WTC11 (cell line): ENCODE results near the gene PAPLN. TPM values are rescaled to one million over a fixed set of nuclear protein-coding genes. Genes with fewer than 3 reads are reported as not detected.

ENCODE experiments used
- ATAC-seq: fragments of 200-7000 bp; cut with Tn5 transposase; 2 replicates; pipeline ENCODE4 v1.10.0; 2021; ENCODE audit warnings: mild to moderate bottlenecking, moderate library complexity
- CTCF ChIA-PET: fragments of 300-600 bp; sonication (Branson Sonifier 250); formaldehyde crosslinking; loops from one replicate; lab custom pipeline; 2021; ENCODE audit warnings: antibody characterized with exemption; lab: Charles Lee
- POLR2A ChIA-PET: fragments of 350-600 bp; sonication (Branson Sonifier 250); formaldehyde crosslinking; loops from one replicate; lab custom pipeline; 2021; ENCODE audit warnings: antibody characterized with exemption; lab: Charles Lee
- DNase-seq: peaks from one replicate; pipeline ENCODE4 v3.0.0; 2021; ENCODE audit warnings: low spot score
- H3K27ac Mint-ChIP-seq: 2 replicates; pipeline ENCODE4 v1.8.0; 2021; ENCODE audit warnings: mixed read lengths
- H3K27me3 Mint-ChIP-seq: 2 replicates; pipeline ENCODE4 v1.8.0; 2021; ENCODE audit warnings: low read depth, mild to moderate bottlenecking, moderate library complexity, mixed read lengths
- H3K36me3 Mint-ChIP-seq: 2 replicates; pipeline ENCODE4 v1.8.0; 2021; ENCODE audit warnings: mixed read lengths
- H3K4me1 Mint-ChIP-seq: 2 replicates; pipeline ENCODE4 v1.8.0; 2022; ENCODE audit warnings: mixed read lengths
- H3K4me3 Mint-ChIP-seq: 2 replicates; pipeline ENCODE4 v1.8.0; 2021; ENCODE audit warnings: mild to moderate bottlenecking, moderate library complexity, mixed read lengths
- H3K9me3 Mint-ChIP-seq: 2 replicates; pipeline ENCODE4 v1.8.0; 2021; ENCODE audit warnings: mixed read lengths
- CDX4 ChIP-seq: fragments of 250-450 bp; sonication (Bioruptor Pico); IDR thresholded peaks from 2 replicates; pipeline ENCODE4 v1.9.0; 2021; ENCODE audit warnings: moderate library complexity, mild to moderate bottlenecking, inconsistent platforms, borderline replicate concordance
- E2F4 ChIP-seq: sonication (generic); formaldehyde crosslinking; IDR thresholded peaks from 2 replicates; pipeline ENCODE4 v1.8.1; 2022; ENCODE audit warnings: low read depth, mild to moderate bottlenecking, moderate library complexity, missing genetic modification reagents, borderline replicate concordance
- EMX1 ChIP-seq: fragments of 250-450 bp; sonication (Bioruptor Pico); IDR thresholded peaks from 2 replicates; pipeline ENCODE4 v1.8.0; 2021; ENCODE audit warnings: mild to moderate bottlenecking
- JUN ChIP-seq: sonication (generic); formaldehyde crosslinking; IDR thresholded peaks from 2 replicates; pipeline ENCODE4 v1.8.0; 2023; ENCODE audit warnings: mild to moderate bottlenecking, missing genetic modification reagents
- KAT7 ChIP-seq: sonication (generic); formaldehyde crosslinking; IDR thresholded peaks from 2 replicates; pipeline ENCODE4 v1.8.1; 2023; ENCODE audit warnings: missing genetic modification reagents, mild to moderate bottlenecking, borderline replicate concordance
- MYBL2 ChIP-seq: sonication (generic); formaldehyde crosslinking; IDR thresholded peaks from 2 replicates; pipeline ENCODE4 v1.8.1; 2023; ENCODE audit warnings: mild to moderate bottlenecking, moderate library complexity, missing genetic modification reagents
- PRDM15 ChIP-seq: sonication (generic); formaldehyde crosslinking; IDR thresholded peaks from 2 replicates; pipeline ENCODE4 v1.8.0; 2022; ENCODE audit warnings: missing genetic modification reagents
- SMAD3 ChIP-seq: sonication (generic); formaldehyde crosslinking; IDR thresholded peaks from 2 replicates; pipeline ENCODE4 v1.8.0; 2022; ENCODE audit warnings: missing genetic modification reagents, mild to moderate bottlenecking, borderline replicate concordance
- TP53 ChIP-seq: sonication (generic); formaldehyde crosslinking; IDR thresholded peaks from 2 replicates; pipeline ENCODE4 v1.8.1; 2023; ENCODE audit warnings: mild to moderate bottlenecking, missing genetic modification reagents
- ZNF671 ChIP-seq: fragments of 250-450 bp; sonication (Bioruptor Pico); IDR thresholded peaks from 2 replicates; pipeline ENCODE4 v1.8.0; 2021; ENCODE audit warnings: mild to moderate bottlenecking
- total RNA-seq: library from RNA; stranded (reverse); gene quantifications from 3 replicates; pipeline ENCODE4 v1.2.3, GENCODE V29; 2021
- TF ChIP-seq, protein P1 (sequence below): sonication (generic); formaldehyde crosslinking; IDR thresholded peaks from 2 replicates; pipeline ENCODE4 v1.8.1; 2023; ENCODE audit warnings: mild to moderate bottlenecking, missing genetic modification reagents
- TF ChIP-seq, protein P2 (sequence below): fragments of 250-450 bp; sonication (Bioruptor Pico); IDR thresholded peaks from 2 replicates; pipeline ENCODE4 v1.9.0; 2021; ENCODE audit warnings: mild to moderate bottlenecking, borderline replicate concordance
- TF ChIP-seq, protein P3 (sequence below): sonication (generic); formaldehyde crosslinking; IDR thresholded peaks from 2 replicates; pipeline ENCODE4 v1.8.0; 2022; ENCODE audit warnings: mild to moderate bottlenecking, missing genetic modification reagents
- TF ChIP-seq, protein P4 (sequence below): fragments of 250-450 bp; sonication (Bioruptor Pico); IDR thresholded peaks from 2 replicates; pipeline ENCODE4 v1.9.0; 2021; ENCODE audit warnings: mild to moderate bottlenecking

PAPLN gene
- total RNA-seq, 1 experiment from 2014 or later: 9.3 TPM

DNA sequence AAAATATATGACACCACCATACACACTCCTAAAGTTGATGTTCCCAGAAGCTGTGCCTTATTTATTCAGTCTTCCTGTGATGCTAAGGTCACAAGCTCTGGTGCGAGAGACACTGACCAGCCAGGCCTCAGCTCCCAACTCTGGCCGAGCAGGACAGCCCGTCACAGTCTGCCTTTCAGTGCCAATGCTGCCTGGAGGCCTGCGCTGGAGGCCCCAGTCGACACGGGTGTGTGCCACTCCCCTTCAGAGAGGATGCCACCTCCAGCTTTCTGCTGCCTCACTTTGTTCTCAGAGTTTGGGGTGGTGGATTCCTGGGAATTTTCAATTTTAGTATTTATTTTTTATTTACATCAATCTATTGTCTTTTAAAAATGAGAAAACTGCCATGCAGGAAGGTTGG is 7.3 kb upstream of the PAPLN start:
- TF ChIP-seq E2F4 (CRISPR knock-in tag): no peak
- TF ChIP-seq, protein P1, sequence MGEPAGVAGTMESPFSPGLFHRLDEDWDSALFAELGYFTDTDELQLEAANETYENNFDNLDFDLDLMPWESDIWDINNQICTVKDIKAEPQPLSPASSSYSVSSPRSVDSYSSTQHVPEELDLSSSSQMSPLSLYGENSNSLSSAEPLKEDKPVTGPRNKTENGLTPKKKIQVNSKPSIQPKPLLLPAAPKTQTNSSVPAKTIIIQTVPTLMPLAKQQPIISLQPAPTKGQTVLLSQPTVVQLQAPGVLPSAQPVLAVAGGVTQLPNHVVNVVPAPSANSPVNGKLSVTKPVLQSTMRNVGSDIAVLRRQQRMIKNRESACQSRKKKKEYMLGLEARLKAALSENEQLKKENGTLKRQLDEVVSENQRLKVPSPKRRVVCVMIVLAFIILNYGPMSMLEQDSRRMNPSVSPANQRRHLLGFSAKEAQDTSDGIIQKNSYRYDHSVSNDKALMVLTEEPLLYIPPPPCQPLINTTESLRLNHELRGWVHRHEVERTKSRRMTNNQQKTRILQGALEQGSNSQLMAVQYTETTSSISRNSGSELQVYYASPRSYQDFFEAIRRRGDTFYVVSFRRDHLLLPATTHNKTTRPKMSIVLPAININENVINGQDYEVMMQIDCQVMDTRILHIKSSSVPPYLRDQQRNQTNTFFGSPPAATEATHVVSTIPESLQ: no peak
- TF ChIP-seq SMAD3 (CRISPR knock-in tag): no peak
- no peak for TF ChIP-seq EMX1 (CRISPR knock-in tag)
- no peak for TF ChIP-seq TP53 (CRISPR knock-in tag)
- TF ChIP-seq, protein P2, sequence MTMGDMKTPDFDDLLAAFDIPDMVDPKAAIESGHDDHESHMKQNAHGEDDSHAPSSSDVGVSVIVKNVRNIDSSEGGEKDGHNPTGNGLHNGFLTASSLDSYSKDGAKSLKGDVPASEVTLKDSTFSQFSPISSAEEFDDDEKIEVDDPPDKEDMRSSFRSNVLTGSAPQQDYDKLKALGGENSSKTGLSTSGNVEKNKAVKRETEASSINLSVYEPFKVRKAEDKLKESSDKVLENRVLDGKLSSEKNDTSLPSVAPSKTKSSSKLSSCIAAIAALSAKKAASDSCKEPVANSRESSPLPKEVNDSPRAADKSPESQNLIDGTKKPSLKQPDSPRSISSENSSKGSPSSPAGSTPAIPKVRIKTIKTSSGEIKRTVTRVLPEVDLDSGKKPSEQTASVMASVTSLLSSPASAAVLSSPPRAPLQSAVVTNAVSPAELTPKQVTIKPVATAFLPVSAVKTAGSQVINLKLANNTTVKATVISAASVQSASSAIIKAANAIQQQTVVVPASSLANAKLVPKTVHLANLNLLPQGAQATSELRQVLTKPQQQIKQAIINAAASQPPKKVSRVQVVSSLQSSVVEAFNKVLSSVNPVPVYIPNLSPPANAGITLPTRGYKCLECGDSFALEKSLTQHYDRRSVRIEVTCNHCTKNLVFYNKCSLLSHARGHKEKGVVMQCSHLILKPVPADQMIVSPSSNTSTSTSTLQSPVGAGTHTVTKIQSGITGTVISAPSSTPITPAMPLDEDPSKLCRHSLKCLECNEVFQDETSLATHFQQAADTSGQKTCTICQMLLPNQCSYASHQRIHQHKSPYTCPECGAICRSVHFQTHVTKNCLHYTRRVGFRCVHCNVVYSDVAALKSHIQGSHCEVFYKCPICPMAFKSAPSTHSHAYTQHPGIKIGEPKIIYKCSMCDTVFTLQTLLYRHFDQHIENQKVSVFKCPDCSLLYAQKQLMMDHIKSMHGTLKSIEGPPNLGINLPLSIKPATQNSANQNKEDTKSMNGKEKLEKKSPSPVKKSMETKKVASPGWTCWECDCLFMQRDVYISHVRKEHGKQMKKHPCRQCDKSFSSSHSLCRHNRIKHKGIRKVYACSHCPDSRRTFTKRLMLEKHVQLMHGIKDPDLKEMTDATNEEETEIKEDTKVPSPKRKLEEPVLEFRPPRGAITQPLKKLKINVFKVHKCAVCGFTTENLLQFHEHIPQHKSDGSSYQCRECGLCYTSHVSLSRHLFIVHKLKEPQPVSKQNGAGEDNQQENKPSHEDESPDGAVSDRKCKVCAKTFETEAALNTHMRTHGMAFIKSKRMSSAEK (CRISPR knock-in tag): no peak
- TF ChIP-seq JUN (CRISPR knock-in tag): no peak
- TF ChIP-seq, protein P3, sequence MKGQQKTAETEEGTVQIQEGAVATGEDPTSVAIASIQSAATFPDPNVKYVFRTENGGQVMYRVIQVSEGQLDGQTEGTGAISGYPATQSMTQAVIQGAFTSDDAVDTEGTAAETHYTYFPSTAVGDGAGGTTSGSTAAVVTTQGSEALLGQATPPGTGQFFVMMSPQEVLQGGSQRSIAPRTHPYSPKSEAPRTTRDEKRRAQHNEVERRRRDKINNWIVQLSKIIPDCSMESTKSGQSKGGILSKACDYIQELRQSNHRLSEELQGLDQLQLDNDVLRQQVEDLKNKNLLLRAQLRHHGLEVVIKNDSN (CRISPR knock-in tag): no peak
- no peak for TF ChIP-seq PRDM15
- no peak for TF ChIP-seq CDX4
- no peak for TF ChIP-seq MYBL2
- no peak for TF ChIP-seq KAT7 (CRISPR knock-in tag)
- TF ChIP-seq, protein P4, sequence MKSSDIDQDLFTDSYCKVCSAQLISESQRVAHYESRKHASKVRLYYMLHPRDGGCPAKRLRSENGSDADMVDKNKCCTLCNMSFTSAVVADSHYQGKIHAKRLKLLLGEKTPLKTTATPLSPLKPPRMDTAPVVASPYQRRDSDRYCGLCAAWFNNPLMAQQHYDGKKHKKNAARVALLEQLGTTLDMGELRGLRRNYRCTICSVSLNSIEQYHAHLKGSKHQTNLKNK (CRISPR knock-in tag): no peak
- TF ChIP-seq ZNF671: no peak
- H3K9me3 Mint-ChIP-seq: no peaks in the 10 kb centered on the region
- ATAC-seq (no peak), DNase-seq (no peak)
- ChIA-PET CTCF (interaction anchor here (0.6 to 1.2 kb wide), 4 partner anchors 11 to 871 kb away, joined by 3 to 6 read pairs (median 4); no protein-coding TSS in a partner anchor), POLR2A (no interaction called here)
- H3K27ac Mint-ChIP-seq: no peak overlapping the region
- H3K36me3 Mint-ChIP-seq: no peaks in the 10 kb centered on the region
- H3K4me3 Mint-ChIP-seq: no peak overlapping the region
- H3K27me3 Mint-ChIP-seq: peaks cover 11% of the 10 kb centered on the region
- H3K4me1 Mint-ChIP-seq: peaks cover 41% of the 10 kb centered on the region
